Suprapubic skin (tissue), 4 donors: ENCODE measurements around the gene DMRTB1.

Source experiments
- EP300 ChIP-seq: sonication (generic); formaldehyde crosslinking; IDR thresholded peaks from one replicate; pipeline ENCODE4 v1.6.1; 2017; ENCODE audit warnings: antibody characterized with exemption
- POLR2A ChIP-seq, 2 donors: fragments of 450-650 bp; IDR thresholded peaks; one replicate each; pipeline ENCODE4 v1.6.1; 2017; ENCODE audit warnings: antibody characterized with exemption in 2 of 2, mild to moderate bottlenecking in 2 of 2, moderate library complexity in 2 of 2
- POLR2AphosphoS5 ChIP-seq, 3 donors: sonication (generic); formaldehyde crosslinking; IDR thresholded peaks; one replicate each; pipeline ENCODE4 v1.6.1; 2017; ENCODE audit warnings: antibody characterized with exemption in 3 of 3
- TF ChIP-seq, protein P1 (sequence below), 2 donors: fragments of 200-600 bp in 1 of 2; fragments of 450-650 bp in 1 of 2; sonication (generic) in 1 of 2; IDR thresholded peaks; one replicate each; pipeline ENCODE4 v1.5.1; 2016 to 2019; ENCODE audit warnings: antibody characterized with exemption in 2 of 2, mild to moderate bottlenecking in 1 of 2, moderate library complexity in 1 of 2

DNA sequence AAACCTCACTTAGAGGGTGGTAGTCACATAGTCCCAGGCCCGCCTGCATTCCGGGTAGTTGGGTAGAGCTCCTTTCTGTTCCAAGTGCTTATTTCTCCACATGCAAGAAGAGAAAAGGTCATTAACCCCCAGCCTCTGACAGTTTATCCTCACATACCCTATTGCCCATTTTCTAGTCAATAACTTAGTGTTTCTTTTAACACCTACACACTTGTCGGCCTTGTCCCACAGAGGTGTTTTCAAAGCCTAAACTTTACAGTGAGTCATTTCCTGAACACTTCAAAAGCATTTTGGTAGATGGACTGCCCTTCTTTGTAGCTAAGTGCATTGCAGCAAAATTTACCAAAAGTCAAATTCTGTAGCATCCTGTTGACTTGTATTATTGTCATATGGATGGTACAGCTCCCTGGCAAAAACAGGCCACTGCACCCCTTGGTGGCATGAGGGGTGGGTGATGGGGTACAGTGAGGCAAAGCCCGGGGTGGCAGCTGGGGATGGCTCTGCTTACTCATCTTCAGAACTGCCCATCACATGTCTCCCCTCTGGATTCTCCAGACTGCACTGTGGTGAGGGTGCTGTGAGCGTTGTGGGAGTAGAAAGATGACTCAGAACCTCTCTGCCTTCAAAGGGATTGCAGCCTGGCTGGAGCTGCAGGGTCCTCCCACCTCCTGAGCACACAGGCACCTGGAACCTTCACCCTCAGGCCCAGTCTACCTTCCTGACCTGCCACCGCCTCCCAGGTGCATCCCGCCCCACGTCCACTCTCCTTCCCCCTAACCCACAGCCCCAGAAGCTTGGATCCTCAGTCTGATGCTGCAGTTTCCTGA, 45.8 kb upstream of the DMRTB1 start:
- TF ChIP-seq, protein P1, sequence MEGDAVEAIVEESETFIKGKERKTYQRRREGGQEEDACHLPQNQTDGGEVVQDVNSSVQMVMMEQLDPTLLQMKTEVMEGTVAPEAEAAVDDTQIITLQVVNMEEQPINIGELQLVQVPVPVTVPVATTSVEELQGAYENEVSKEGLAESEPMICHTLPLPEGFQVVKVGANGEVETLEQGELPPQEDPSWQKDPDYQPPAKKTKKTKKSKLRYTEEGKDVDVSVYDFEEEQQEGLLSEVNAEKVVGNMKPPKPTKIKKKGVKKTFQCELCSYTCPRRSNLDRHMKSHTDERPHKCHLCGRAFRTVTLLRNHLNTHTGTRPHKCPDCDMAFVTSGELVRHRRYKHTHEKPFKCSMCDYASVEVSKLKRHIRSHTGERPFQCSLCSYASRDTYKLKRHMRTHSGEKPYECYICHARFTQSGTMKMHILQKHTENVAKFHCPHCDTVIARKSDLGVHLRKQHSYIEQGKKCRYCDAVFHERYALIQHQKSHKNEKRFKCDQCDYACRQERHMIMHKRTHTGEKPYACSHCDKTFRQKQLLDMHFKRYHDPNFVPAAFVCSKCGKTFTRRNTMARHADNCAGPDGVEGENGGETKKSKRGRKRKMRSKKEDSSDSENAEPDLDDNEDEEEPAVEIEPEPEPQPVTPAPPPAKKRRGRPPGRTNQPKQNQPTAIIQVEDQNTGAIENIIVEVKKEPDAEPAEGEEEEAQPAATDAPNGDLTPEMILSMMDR (IDR thresholded peaks at IDR 0.05), result no peak
- TF ChIP-seq POLR2A (IDR thresholded peaks at IDR 0.05) (no peak), EP300 (no peak), POLR2AphosphoS5 (IDR thresholded peaks at IDR 0.05) (no peak)
